Upper lobe of left lung (tissue), 6 donors: ENCODE data around the gene MTFMT. TPM values are rescaled to one million over a fixed set of nuclear protein-coding genes. Genes with fewer than 3 reads are reported as not detected.
"Not testable (repeated sequence)": the region's sequence is repeated elsewhere in the genome, so short reads cannot be mapped to it uniquely, and the experiment has no call there.

Experiments
- ATAC-seq, 2 donors: fragments of 200-7000 bp; cut with Tn5 transposase; one replicate each; pipeline ENCODE4 v1.9.1; 2022; ENCODE audit warnings: mild to moderate bottlenecking in 2 of 2, moderate library complexity in 2 of 2; ENCODE audit not compliant: low FRiP score in 2 of 2
- DNase-seq, 2 donors: peaks; one replicate each; pipeline ENCODE4 v3.0.0-alpha.2; 2019 to 2020
- H3K27ac ChIP-seq, 4 donors: fragments of 200-600 bp; sonication (generic); one replicate each; pipeline ENCODE4 v1.5.1; 2016 to 2019
- H3K27me3 ChIP-seq, 4 donors: fragments of 200-600 bp; sonication (generic); one replicate each; pipeline ENCODE4 v1.5.1; 2017 to 2019
- H3K36me3 ChIP-seq, 4 donors: fragments of 200-600 bp; sonication (generic); one replicate each; pipeline ENCODE4 v1.5.1; 2016 to 2019
- H3K4me1 ChIP-seq, 4 donors: fragments of 200-600 bp; sonication (generic); one replicate each; pipeline ENCODE4 v1.5.1; 2018 to 2019
- H3K4me3 ChIP-seq, 4 donors: fragments of 200-600 bp; sonication (generic); one replicate each; pipeline ENCODE4 v1.5.1; 2017 to 2019; ENCODE audit warnings: mild to moderate bottlenecking in 2 of 4, moderate library complexity in 1 of 4
- H3K9me3 ChIP-seq, 4 donors: fragments of 200-600 bp; sonication (generic); one replicate each; pipeline ENCODE4 v1.5.1; 2018 to 2019
- EP300 ChIP-seq, 4 donors: sonication (generic); formaldehyde crosslinking; IDR thresholded peaks; one replicate each; pipeline ENCODE4 v1.5.1; 2017; ENCODE audit warnings: antibody characterized with exemption in 4 of 4, control low read depth in 2 of 4
- POLR2A ChIP-seq, 4 donors: fragments of 450-650 bp; IDR thresholded peaks; one replicate each; pipeline ENCODE4 v1.5.1; 2016 to 2017; ENCODE audit warnings: antibody characterized with exemption in 4 of 4, mild to moderate bottlenecking in 2 of 4
- POLR2AphosphoS5 ChIP-seq, 2 donors: sonication (generic); formaldehyde crosslinking; IDR thresholded peaks; one replicate each; pipeline ENCODE4 v1.5.1; 2017; ENCODE audit warnings: antibody characterized with exemption in 2 of 2
- WGBS, 2 donors: methylation state at CpG; one replicate each; pipeline ENCODE4 v1.1.5; 2017 to 2018; 5-methylcytosine and 5-hydroxymethylcytosine counted together
- total RNA-seq, 6 donors: library from RNA; depleted of rRNA in 4 of 6; stranded (reverse); fragments of >200 nt in 4 of 6; gene quantifications; one replicate each; pipeline versions ENCODE4 v1.1.0 to v1.2.1, GENCODE V29; 2016 to 2021
- TF ChIP-seq, protein P1 (sequence below), 6 experiments: fragments of 450-650 bp in 4 of 6; fragments of 200-600 bp in 2 of 6; sonication (generic) in 2 of 6; IDR thresholded peaks; one replicate each; pipeline ENCODE4 v1.5.1; 2016 to 2019; ENCODE audit warnings: antibody characterized with exemption in 6 of 6
- donor health status: DM: no; HTN: no; CAD: no; lungs with moderate emphysema.
- donor health status: DM: no; HTN: yes; CAD: no; lungs with severe emphysema.

Gene MTFMT
- total RNA-seq, result 10 to 100 TPM; 15.8 to 35.6 (median 25.5) TPM

DNA sequence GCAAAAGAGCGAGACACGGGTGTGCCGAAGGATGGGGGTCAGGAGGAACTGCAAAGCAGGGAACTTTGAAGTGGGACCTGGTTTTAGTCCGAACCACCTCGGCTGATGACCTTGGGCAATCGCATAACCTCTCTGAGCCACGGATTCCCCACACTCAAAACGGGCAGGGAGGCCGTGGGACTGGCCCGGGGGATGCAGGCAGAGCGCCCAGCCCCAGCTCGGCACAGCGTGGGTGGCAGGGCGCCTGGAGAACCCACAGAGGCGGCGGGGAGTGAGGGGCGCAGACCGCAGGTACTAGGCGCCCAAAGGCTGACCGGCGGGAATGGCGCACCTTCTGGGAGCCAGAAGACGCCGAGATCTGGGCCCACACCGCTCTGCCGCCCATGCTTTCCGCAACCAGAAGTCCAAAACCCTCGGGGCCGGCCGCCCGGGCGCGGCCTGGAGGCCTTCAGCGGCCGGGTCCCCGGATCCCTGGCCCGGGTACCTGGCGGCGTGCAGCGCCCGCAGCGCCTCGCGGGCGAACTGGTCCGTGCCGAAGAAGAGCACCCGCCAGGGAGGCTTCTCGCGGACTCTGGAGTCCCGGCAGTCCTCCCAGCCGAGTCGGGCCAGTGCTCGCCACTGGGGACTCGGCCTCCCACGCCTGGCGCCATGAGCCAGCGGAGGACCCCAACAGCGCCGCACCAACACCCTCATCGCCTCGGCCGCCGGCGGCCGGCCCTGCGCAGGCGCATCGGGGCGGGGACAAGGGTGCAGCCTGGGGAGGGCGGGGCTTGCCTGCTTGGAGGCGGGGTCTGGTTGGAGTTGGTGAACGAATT, at the start of gene MTFMT:
TSS of gene MTFMT (minus strand) at position 719 of the 815 bp plus-strand sequence. CDS start at position 693, 26 bp downstream.
- WGBS, 2 donors, result 0 to 1% methylated on average over 22 to 56 of the region's 73 CpGs
- Histone ChIP-seq H3K36me3 (peaks cover 0 to 24% (median 9%) of the 10 kb centered on the region in 4 donors), H3K27ac (peak within 1 kb of the TSS; percentile 68 to 84 (median 73)), H3K4me3 (peak within 1 kb of the TSS; percentile 64 to 92 (median 76)), H3K9me3 (no peaks in the 10 kb centered on the region), H3K27me3 (no peaks in the 10 kb centered on the region), H3K4me1 (peaks cover 17 to 27% (median 22%) of the 10 kb centered on the region in 4 donors)
- DNase-seq (peak; percentile 94 to 98), ATAC-seq (peak; percentile 94 to 99)
- TF ChIP-seq POLR2A (IDR thresholded peaks at IDR 0.05) (peak; percentile 61 to 95 (median 76)), EP300 (IDR thresholded peaks at IDR 0.05) (no peak), POLR2AphosphoS5 (IDR thresholded peaks at IDR 0.05) (peak; percentile 90 to 99)
- TF ChIP-seq, protein P1, sequence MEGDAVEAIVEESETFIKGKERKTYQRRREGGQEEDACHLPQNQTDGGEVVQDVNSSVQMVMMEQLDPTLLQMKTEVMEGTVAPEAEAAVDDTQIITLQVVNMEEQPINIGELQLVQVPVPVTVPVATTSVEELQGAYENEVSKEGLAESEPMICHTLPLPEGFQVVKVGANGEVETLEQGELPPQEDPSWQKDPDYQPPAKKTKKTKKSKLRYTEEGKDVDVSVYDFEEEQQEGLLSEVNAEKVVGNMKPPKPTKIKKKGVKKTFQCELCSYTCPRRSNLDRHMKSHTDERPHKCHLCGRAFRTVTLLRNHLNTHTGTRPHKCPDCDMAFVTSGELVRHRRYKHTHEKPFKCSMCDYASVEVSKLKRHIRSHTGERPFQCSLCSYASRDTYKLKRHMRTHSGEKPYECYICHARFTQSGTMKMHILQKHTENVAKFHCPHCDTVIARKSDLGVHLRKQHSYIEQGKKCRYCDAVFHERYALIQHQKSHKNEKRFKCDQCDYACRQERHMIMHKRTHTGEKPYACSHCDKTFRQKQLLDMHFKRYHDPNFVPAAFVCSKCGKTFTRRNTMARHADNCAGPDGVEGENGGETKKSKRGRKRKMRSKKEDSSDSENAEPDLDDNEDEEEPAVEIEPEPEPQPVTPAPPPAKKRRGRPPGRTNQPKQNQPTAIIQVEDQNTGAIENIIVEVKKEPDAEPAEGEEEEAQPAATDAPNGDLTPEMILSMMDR (IDR thresholded peaks at IDR 0.05), result peak in 2 of 6 experiments; percentile 22 to 38

DNA sequence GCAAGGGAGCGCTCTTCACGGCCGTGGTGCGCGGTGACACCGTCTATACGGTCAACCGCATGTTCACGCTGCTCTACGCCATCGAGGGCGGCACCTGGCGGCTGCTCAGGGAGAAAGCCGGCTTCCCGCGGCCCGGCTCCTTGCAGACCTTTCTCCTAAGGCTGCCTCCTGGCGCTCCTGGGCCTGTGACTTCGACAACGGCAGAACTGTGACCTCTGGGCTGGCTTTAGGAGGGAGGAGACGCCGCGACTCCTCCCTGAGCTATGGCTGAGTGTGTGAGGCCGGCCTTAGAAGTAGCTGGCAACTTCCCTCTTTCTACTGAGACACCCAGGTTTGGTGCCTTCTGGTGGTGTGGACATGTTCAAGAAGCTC, 48.5 kb upstream of the MTFMT start:
- Histone ChIP-seq H3K27me3 (peaks cover 0 to 16% (median 2%) of the 10 kb centered on the region in 4 donors), H3K4me3 (no peak overlapping the region), H3K36me3 (no peaks in the 10 kb centered on the region), H3K27ac (no peak overlapping the region), H3K4me1 (peaks cover 19 to 25% (median 22%) of the 10 kb centered on the region in 4 donors), H3K9me3 (no peaks in the 10 kb centered on the region)
- TF ChIP-seq POLR2AphosphoS5 (IDR thresholded peaks at IDR 0.05), result no peak
- TF ChIP-seq, protein P1 (IDR thresholded peaks at IDR 0.05), result peak in 4 of 6 experiments; percentile 3 to 69 (median 52)
- ATAC-seq (peak; percentile 77 to 85), DNase-seq (peak; percentile 74 to 91)
- 26 to 28% methylated on average over 16 to 23 of the region's 24 CpGs for WGBS, 2 donors

DNA sequence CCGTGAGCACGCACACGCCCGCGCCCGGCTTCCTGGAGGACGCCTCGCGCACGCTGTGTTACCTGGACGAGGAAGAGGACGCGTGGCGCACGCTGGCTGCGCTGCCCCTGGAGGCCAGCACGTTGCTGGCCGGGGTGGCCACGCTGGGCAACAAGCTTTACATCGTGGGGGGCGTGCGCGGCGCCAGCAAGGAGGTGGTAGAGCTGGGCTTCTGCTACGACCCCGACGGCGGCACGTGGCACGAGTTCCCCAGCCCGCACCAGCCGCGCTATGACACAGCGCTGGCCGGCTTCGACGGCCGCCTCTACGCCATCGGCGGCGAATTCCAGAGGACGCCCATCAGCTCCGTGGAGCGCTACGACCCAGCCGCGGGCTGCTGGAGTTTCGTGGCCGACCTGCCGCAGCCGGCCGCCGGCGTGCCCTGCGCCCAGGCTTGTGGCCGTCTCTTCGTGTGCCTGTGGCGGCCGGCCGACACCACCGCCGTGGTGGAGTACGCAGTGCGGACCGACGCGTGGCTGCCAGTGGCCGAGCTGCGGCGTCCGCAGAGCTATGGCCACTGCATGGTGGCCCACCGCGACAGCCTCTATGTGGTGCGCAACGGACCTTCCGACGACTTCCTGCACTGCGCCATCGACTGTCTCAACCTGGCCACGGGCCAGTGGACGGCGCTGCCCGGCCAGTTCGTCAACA, 48.0 kb upstream of the MTFMT start:
- Histone ChIP-seq H3K36me3 (no peaks in the 10 kb centered on the region), H3K27me3 (peaks cover 0 to 16% (median 2%) of the 10 kb centered on the region in 4 donors), H3K27ac (no peak overlapping the region), H3K4me1 (peaks cover 14 to 20% (median 17%) of the 10 kb centered on the region in 4 donors), H3K9me3 (no peaks in the 10 kb centered on the region), H3K4me3 (no peak overlapping the region)
- ATAC-seq (no peak), DNase-seq (no peak)
- TF ChIP-seq POLR2AphosphoS5 (IDR thresholded peaks at IDR 0.05) (no peak), EP300 (IDR thresholded peaks at IDR 0.05) (no peak), POLR2A (IDR thresholded peaks at IDR 0.05) (no peak)
- TF ChIP-seq, protein P1 (IDR thresholded peaks at IDR 0.05), result peak in 1 of 6 experiments; percentile 40
- WGBS, 2 donors, result 65 to 66% methylated on average over 30 to 84 of the region's 85 CpGs

DNA sequence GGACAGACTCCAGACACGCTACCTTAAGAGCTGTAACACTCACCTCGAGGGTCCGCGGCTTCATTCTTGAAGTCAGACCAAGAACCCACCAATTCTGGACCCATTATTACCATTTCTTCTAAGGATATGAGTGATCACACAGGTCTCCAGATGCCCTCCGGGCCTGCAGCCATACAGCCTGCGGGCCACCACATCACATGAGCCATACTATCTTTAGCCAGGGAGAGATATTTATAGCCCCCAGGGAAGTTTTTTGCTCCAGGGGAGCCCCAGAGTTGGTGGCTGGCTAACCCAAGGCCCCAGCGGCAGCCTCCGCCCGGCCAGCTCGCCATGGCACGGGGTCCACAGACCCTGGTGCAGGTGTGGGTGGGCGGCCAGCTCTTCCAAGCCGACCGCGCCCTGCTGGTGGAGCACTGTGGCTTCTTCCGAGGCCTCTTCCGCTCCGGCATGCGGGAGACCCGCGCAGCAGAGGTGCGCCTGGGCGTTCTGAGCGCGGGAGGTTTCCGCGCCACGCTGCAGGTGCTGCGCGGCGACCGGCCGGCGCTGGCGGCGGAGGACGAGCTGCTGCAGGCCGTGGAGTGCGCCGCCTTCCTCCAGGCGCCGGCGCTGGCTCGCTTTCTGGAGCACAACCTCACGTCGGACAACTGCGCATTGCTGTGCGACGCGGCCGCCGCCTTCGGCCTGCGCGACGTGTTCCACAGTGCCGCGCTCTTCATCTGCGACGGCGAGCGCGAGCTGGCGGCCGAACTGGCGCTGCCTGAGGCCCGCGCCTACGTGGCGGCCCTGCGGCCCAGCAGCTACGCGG, 47.2 kb upstream of the MTFMT start, which contains the start of gene KBTBD13:
TSS of gene KBTBD13 (plus strand) at position 261 of the 805 bp plus-strand sequence. CDS start at position 331, 70 bp downstream.
- DNase-seq (peak in 1 of 2 donors; percentile 81), ATAC-seq (no peak)
- Histone ChIP-seq H3K27ac (no peak within 1 kb of the TSS), H3K36me3 (no peaks in the 10 kb centered on the region), H3K9me3 (no peaks in the 10 kb centered on the region), H3K4me3 (no peak within 1 kb of the TSS), H3K4me1 (peaks cover 7 to 12% (median 9%) of the 10 kb centered on the region in 4 donors), H3K27me3 (peaks cover 0 to 16% (median 2%) of the 10 kb centered on the region in 4 donors)
- WGBS, 2 donors, result 75 to 80% methylated on average over 26 to 44 of the region's 73 CpGs
- TF ChIP-seq POLR2AphosphoS5 (IDR thresholded peaks at IDR 0.05), result no peak
- TF ChIP-seq EP300 (IDR thresholded peaks at IDR 0.05), result no peak
- TF ChIP-seq, protein P1 (IDR thresholded peaks at IDR 0.05), result no peak
- no peak for TF ChIP-seq POLR2A (IDR thresholded peaks at IDR 0.05)

DNA sequence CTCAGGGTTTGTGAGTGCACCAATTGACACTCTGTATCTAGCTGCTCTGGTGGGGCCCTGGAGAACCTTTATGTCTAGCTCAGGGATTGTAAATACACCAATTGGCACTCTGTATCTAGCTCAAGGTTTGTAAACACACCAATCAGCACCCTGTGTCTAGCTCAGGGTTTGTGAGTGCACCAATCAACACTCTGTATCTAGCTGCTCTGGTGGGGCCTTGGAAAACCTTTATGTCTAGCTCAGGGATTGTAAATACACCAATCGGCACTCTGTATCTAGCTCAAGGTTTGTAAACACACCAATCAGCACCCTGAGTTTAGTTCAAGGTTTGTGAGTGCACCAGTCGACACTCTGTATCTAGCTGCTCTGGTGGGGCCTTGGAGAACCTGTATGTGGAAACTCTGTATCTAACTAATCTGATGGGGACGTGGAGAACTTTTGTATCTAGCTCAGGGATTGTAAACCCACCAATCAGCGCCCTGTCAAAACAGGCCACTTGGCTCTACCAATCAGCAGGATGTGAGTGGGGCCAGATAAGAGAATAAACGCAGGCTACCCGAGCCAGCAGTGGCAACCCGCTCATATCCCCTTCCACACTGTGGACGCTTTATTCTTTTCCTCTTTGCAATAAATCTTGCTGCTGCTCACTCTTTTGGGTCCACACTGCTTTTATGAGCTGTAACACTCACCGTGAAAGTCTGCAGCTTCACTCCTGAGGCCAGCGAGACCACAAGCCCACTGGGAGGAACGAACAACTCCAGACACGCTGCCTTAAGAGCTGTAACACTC, 46.4 kb upstream of the MTFMT start:
- DNase-seq, H3K36me3 ChIP-seq, ATAC-seq, H3K4me1 ChIP-seq, H3K27ac ChIP-seq, H3K9me3 ChIP-seq, H3K4me3 ChIP-seq: not testable (repeated sequence)
- peaks cover 0 to 16% (median 2%) of the 10 kb centered on the region in 4 donors for H3K27me3 ChIP-seq
- 57 to 65% methylated on average over 11 to 12 of the region's 12 CpGs for WGBS, 2 donors

DNA sequence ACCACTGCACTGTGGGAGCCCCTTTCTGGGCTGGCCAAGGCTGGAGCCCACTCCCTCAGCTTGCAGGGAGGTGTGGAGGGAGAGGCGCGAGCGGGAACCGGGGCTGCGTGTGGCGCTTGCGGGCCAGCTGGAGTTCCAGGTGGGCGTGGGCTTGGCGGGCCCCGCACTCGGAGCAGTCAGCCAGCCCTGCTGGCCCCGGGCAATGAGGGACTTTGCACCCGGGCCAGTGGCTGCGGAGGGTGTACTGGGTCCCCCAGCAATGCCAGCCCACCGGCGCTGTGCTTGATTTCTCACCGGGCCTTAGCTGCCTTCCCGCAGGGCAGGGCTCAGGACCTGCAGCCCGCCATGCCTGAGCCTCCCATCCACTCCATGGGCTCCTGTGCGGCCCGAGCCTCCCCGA, 45.5 kb upstream of the MTFMT start:
- not testable (repeated sequence) for H3K4me3 ChIP-seq, H3K27ac ChIP-seq, ATAC-seq, H3K4me1 ChIP-seq, H3K9me3 ChIP-seq, H3K36me3 ChIP-seq
- peak in 1 of 2 donors; percentile 67 for DNase-seq
- 93 to 94% methylated on average over 3 to 21 of the region's 22 CpGs for WGBS, 2 donors
- peaks cover 0 to 16% (median 2%) of the 10 kb centered on the region in 4 donors for H3K27me3 ChIP-seq
